Stimulated activated CD4-positive, alpha-beta T cell treated with anti-CD3 and anti-CD28 coated beads, Interleukin-12 subunit alpha, Interleukin-12 subunit beta, amount 100 ng/mL, for 4 hours (primary cell): Measurements from ENCODE around the gene GTF3C1.
A peak's percentile ranks its signal among the peaks of the same experiment; 100 is the strongest.
"Not testable (repeated sequence)": the region's sequence is repeated elsewhere in the genome, so short reads cannot be mapped to it uniquely, and the experiment has no call there.

Source experiments
- DNase-seq: peaks from one replicate; pipeline ENCODE4 v3.0.0-alpha.2; 2020

The GTF3C1 gene

DNA sequence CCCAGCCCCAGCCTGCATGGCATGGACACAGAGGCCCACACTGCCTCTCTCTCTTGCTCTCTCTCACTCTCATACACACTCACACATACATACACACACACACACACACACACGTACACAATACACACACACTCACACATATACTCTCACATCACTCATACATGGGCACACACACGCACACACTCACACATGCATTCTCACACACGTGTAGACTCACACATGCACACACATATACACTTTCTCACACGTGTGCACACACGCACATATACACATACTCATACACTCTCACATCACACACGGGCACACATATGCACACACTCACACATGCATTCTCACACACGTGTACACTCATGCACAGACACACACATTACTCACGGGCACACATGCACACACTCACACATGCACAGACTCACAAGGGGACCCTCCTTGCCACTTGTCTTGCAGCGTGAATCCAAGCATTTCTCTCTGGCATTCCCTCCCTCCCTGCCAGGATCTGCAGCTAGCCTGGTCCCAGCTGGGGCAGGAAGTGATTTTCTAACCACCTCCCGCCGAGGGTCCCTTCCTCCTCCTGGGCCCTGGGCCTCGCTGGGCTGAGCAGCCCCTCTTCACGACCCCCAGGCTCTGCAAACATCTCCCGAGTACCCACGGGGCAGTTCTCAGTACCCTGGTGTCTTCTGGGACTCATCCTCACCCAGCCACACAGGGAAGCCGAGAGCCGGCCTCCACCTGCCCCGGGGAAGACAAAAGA lies 110.3 kb downstream of the GTF3C1 start:
- no peak for DNase-seq

DNA sequence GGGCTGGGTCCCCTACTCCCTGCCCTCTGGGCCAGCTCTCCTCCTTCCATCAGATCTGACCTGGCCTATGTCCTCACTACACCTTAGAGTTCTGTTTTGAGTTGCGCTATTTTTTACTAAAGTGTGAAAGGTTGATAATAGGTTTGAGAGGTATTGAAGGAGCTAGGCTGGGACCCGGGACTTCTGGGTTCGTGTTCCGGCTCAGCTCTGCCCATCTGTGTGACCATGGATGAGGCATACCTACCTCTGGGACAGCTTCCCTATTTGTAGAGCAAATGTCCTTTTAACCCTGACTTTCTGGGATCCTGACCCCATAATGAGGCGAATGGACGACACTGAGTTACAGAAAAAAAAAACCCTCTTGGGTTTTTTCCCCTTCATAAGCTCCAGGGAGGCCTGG lies 111.8 kb downstream of the GTF3C1 start:
- no peak for DNase-seq

DNA sequence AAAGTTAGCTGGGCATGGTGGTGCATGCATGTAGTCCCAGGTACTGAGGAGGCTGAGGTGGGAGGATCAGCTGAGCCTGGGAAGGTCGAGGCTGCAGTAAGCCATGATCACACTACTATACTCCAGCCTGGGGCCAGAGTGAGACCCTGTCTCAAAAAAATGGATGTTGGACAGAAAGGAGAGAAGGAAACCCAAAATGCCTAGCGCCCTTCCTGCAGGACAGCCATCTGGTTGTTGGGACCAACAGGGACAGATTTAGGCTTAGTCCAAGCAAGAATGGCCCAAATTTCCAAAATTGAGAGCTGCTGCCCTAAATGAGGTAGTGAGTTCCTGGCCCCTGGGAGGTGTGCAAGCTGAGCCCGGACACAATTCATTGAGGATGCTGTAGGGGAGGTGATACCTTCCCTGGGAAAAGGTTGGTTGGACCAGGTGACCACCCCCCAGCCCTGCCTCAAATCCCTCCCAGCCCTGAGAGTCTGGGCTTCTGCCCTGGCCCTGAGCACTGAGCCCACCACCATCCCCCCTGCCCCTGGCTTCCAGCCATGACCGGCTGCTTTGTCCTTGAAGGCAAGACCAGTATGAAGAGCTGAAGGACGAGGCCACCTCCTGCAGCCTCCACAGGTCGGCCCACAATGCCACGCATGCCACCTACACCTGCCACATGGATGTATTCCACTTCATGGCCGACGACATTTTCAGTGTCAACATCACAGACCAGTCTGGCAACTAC lies 112.6 kb downstream of the GTF3C1 start:
- no peak for DNase-seq

- no peak for DNase-seq
These were observed 113.6 kb downstream of the GTF3C1 start for GRCh38 chr16:27436065-27436464.

DNA sequence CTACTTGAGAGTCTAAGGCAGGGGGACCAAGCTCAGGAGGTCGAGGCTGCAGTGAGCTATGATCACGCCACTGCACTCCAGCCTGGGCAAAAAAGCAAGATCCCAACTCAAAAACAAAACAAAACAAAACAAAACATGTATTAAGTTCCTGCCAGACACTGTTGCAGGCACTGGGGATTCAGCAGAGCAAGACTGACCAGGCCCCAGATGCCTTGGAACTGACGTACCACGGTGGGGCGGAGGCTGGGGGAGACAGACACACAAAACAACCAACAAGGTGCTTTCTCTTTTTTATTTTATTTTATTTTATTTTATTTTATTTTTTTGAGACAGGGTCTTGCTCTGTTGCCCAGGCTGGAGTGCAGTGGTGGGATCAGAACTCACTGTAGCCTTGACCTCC lies 114.6 kb downstream of the GTF3C1 start:
- not testable (repeated sequence) for DNase-seq

DNA sequence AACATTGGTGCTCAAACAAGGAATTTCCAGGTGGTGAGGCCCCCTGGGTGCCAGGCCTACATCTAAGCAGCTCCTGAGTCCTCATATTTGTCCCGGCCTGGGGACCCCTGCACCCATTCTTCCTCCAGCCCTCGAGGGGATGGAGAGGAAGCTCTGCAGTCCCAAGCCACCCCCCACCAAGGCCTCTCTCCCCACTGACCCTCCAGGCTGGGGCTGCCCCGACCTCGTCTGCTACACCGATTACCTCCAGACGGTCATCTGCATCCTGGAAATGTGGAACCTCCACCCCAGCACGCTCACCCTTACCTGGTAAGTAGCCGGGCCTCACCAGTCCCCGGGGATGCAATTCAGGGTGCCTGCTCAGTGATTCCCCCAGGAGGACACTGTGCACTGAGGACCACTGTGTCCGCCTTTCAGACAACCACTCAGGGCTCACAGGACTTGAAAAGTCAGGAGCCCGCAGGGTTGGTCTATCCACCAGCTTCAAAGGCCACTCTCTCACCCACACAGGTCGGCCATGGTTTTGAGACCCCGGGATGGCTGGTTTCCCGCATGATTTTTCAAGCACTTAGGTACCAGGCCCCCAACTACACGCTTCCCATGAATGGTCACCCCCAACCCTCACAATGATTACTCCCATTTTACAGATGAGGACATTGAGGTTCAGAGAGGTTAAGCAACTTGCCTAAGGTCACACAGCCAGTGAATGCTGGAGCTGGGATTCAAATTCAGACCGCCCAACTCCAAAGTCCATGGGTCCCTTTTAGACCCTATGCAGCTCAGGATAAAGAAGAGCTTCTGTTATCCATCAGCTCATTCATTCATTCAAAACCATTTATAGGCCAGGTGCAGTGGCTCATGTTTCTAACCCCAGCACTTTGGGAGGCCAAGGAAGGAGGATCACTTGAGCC lies 115.3 kb downstream of the GTF3C1 start:
- DNase-seq: no peak

DNA sequence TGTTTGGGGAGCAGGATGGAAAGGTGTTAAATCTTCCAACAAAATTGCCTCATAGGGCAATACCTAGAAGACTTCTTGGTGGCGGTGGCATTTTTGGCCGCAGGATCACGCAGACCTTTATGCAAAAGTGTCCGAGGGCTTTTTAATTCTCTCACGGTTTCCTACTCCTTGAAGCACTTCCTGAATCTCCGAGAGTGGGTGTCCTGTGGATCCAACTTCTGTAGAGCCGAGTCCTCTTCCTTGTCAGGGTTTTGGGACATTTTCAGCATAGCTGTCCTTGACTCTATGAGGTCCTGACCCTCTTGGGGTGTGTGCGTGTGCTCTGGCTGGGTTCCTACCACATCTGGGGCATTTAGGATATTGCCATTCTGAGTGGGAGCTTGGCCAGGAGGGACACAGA lies 116.1 kb downstream of the GTF3C1 start:
- DNase-seq: no peak

GRCh38 chr16:27433191-27433590 lies 116.5 kb downstream of the GTF3C1 start:
- DNase-seq: not testable (repeated sequence)

DNA sequence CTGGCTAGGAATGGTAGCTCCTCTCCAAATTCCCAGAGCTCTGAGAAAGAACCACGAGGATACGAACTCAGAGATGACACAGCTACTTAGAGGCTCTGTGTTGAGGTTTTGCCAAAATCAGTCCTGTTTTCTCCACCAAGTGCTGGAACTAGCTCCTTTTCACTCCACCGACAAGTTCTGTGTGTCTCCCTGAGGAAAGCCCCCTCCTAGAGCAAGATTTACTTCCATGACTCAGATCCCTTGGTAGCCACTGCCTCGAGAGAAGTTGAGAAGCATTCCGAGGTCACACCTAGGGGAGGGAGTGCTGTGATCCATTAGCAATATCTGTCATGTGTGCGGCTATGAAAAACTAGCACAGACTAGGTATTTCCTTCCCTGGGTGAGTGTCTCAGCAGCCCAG lies 117.2 kb downstream of the GTF3C1 start:
- no peak for DNase-seq

DNA sequence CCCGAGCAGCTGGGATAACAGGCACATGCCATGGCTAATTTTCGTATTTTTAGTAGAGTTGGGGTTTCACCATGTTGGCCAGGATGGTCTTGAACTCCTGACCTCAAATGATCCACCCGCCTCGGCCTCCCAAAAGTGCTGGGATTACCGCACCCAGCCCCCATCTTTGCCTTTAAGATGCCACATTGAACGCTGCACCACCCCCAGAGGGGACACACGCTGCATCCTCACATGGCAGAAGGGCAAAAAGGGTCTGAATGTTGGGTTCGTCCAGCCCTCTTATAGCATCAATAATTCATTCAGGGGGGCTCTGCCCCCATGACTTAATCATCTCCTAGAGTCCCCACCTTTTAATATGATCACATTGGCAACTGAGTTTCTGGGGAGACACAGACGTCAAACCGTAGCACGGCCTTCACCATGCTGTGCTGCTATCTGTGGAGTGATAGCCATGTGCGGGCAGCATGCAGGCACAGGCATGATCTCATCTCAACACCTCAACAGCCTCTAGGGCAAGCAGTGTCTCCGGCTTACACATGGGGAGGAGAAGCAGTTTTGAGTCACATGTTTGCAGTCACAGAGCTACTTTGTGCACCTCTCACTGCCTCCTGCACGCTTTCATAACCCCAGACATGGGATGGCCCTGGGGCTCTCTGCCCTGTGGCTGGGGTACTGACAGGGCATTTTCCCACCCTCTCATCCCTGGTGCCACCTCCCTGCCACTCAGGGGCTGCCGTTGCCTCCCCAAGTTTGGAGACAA lies 117.8 kb downstream of the GTF3C1 start:
- DNase-seq: no peak

DNA sequence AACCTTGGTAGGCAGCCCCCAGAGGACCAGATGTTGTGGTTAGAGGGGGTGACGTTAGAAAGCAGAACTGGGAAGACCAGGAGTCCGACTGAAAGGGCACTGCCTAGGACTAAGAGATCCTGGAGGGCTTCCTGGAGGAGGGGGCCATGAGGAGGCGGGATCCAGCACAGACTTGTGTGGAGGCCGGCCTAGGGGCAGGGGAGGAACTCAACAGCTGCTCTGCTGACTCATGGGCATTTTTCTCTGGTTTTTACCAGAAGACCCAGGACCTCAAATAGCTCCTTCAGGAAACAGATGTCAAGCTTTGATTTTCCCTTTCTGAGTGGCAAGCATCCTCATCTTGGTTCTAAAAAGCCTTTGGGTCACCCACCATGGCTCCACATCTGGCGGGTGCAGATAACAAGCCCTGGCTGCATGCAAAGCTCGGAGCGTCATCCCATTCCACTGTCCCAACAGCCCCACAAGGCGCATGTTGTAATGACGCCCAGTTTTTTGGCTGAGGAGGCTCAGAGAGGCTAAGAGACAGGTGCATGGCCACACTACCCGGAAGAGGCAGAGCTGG lies 118.7 kb downstream of the GTF3C1 start:
- DNase-seq: no peak

DNA sequence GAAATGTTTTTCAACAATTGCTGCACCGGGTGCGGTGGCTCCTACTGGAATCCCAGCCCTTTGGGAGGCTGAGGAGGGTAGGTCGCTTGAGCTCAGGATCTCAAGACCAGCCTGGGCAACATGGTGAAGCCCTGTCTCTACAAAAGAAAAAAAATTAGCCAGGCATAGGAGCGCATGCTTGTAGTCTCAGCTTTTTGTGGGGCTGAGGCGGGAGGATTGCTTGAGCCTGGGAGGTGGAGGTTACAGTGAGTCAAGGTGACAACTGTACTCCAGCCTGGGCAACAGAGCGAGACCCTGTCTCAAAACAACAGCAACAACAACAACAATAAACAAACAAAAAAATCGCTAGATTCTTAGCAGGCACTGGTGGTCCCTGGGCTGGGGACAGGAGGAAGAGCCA lies 119.2 kb downstream of the GTF3C1 start:
- no peak for DNase-seq

DNA sequence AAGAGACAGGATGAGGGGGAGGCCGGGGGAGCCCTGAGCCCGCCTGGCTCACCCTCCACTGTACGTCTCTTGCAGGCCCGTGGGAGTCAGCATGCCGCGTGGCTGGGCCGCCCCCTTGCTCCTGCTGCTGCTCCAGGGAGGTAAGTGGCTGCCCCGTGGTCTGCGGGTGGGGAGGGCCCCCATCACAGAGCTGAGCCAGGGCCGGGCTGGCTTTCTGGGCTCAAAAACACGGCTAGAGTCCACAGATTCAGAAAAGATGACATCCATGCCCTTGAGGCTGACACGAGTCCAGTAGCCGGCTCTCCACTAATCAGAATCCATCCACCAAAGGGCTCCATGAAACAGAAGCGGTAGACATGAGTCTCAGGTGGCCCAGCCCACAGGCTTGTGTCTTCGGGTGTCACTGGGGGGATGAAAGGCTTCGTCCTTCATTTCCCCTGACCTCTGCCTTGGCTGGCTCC lies 119.7 kb downstream of the GTF3C1 start:
- DNase-seq: no peak

- DNase-seq: no peak
These were observed 120.3 kb downstream of the GTF3C1 start for GRCh38 chr16:27429330-27429871.

- DNase-seq: no peak
These were observed 121.5 kb downstream of the GTF3C1 start for GRCh38 chr16:27428026-27428785.

- DNase-seq: no peak
These were observed 122.2 kb downstream of the GTF3C1 start for GRCh38 chr16:27427538-27427937.

DNA sequence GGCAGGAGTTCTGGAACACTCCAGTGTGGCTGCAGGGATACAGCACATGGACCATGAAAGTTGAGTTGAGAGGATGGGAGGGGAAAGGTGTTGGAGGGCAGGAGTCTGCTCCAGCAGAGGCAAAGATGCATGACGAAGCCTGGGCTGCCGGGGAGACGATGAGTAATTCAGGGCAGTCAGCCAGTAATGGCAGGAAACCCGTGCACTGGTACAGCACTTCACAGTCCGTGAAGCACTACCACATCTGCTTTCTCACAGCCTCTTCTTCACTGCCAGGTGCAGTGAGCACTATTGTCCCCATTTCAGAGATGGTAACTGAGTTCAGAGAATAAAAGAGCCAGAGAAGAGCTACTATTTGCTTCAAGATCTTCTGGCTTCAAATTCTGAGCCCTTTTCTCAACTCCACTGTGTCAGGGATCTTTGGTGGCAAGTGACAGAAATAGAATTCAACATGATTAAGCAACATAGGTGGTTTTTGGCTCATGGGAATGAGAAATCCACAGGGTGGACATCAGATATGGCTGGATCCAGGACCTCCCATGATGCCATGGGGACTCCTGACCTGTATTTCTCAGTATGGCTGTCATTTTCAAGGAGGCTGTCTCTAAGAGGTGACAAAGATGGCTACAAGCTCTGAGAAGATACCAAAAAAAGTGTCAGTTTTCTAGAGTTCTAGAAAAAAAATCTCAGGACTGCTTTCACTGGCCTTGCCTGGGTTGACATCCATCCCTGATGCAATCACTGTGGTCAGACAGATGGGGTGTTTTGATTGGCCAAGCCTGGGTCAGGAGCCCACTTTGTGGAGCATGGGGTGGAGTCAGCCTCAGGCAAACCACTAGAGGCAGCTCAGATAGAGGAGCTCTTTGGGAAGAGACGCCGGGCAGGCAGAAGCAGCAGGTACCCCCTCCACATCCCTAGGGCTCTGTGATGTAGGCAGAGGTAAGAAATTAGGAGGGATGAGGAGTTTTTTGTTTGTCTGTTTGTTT lies 123.0 kb downstream of the GTF3C1 start:
- peak; percentile 64 for DNase-seq

GRCh38 chr16:27425961-27426360 lies 123.8 kb downstream of the GTF3C1 start:
- no peak for DNase-seq

- no peak for DNase-seq
These were observed 124.8 kb downstream of the GTF3C1 start for GRCh38 chr16:27424772-27425498.
